ENCODE results near the gene WASHC4.
"Not testable (repeated sequence)": the region's sequence is repeated elsewhere in the genome, so short reads cannot be mapped to it uniquely, and the experiment has no call there.

WASHC4 gene

GRCh38 chr12:105167346-105167745 lies 59.8 kb downstream of the WASHC4 start:
- no peak for DNase-seq

DNA sequence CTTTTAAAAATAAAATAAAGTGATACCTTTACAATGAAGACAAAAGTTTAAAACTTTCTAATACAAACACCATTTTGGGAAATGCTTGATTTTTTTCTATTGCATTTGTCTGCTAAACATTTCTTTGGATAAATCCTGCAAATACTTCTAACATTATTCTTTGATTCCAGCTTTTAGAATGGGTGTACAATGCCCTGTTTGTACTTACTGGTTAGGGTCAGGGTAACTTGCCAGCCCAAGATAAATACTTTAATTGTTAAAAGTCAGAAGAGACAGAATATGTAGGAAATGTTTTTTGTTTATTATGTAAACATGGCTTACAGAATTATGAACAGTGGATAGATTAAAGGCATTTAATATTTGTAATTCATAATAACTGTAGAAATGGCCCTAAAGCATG lies 60.5 kb downstream of the WASHC4 start:
- no peak for DNase-seq

DNA sequence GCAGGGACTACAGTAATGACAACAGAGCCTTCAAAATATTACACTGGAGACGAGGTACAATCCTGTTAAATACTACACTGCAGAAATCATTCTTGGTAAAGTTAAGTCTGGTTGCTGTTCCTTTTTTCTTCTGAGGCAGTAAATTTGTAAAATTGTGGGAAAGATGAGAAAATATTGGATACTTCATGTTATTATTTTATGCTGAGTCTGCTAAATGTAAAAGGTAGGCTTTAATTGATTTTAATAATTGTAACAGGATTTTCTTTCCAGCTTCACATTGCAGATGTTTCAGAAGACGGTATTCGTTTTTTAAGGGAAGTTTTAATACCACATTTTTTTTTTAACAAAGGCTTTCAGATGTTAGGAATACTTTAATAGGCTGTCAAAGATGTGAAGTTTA lies 62.6 kb downstream of the WASHC4 start:
- DNase-seq: no peak

GRCh38 chr12:105171691-105172436 lies 64.3 kb downstream of the WASHC4 start:
- DNase-seq: no peak

DNA sequence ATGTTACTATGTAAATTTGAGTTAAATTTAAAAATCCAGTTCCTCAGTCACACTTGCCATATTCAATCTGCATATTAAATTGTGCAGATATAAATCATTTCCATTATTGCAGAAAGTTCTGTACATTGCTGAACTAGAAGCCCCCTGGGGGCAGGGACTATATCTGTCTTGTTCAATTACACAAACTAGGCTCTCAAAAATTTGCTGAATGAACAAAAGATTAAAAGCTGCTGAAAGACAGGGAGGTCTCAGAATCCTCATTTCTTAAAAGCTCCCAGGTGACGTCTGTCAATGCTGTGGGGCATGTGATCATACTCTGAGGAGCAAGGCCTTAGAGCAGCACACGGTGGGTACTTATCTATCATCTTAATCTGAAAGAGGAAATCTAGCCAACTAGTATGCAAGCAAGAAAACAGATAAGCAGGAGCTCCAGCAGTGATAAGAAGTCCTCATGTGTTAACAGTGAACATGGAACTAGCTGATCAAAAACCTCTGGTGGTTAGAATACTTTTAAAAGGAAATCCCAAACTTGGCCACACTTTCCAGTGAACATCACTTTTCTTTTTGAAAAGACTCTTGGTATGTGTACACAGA lies 68.0 kb downstream of the WASHC4 start:
- no peak for DNase-seq

DNA sequence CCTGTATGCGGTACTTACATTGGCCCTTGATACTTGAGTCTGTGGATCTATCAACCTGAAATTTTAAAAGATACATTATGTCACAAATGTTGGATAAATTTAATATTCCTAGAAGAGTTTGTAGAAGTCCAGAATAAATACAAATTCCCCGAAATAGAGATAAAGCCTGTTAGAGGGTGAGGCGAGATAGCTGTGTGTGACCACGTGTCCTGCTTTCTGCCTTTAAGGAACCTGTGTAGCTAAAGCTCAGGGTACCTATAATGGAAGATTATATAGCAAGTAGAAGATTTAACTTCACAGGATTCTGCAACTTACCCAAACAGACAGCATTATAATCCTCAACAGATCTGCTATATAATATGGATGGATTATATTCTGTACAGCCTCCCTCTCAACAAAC lies 69.7 kb downstream of the WASHC4 start:
- DNase-seq: no peak

- not testable (repeated sequence) for DNase-seq
Measured at GRCh38 chr12:105179114-105179513, 71.6 kb downstream of the WASHC4 start.

DNA sequence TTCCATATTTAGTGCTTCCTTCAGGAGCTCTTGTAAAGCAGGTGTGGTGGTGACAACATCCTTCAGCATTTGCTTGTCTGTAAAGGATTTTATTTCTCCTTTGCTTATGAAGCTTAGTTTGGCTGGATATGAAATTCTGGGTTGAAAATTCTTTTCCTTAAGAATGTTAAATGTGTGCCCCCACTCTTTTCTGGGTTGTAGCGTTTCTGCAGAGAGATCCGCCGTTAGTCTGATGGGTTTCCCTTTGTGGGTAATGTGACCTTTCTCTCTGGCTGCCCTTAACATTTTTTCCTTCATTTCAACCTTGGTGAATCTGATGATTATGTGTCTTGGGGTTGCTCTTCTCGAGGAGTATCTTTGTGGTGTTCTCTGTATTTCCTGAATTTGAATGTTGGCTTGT lies 75.9 kb downstream of the WASHC4 start:
- DNase-seq: not testable (repeated sequence)

DNA sequence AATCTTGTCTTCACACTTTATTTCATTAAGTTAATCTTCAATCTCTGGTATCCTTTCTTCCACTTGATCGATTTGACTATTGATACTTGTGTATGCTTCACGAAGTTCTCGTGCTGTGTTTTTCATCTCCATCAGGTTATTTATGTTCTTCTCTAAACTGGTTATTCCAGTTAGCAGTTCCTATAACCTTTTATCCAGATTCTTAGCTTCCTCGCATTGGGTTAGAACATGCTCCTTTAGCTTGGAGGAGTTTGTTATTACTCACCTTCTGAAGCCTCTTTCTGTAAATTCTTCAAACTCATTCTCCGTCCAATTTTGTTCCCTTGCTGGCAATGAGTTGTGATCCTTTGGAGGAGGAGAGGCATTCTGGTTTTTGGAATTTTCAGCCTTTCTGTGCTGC lies 76.4 kb downstream of the WASHC4 start:
- DNase-seq: not testable (repeated sequence)

- DNase-seq: no peak
Measured at GRCh38 chr12:105189293-105189692, 81.8 kb downstream of the WASHC4 start.

- DNase-seq: no peak
Measured at GRCh38 chr12:105190530-105190929, 83.0 kb downstream of the WASHC4 start.

- DNase-seq: no peak
Measured at GRCh38 chr12:105192624-105193225, 85.2 kb downstream of the WASHC4 start.

DNA sequence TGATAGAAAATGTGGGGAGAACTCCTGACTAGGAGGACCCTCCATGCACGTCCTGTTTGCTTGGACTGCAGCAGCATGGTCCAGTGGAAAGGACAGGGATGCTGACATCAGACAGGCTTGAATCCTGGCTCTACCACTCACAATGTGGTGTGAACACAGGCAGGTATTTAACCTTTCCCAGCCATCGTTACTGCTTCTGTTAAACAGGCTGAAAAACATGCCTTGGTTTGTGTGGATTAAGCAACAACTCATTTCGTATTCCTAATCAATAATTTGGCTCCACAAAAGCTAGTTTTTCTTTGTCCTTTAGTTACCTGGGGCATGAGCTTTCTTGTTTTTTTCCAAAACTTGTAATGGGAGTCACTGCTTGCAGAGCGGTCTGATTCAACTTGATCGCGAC lies 87.4 kb downstream of the WASHC4 start:
- no peak for DNase-seq

GRCh38 chr12:105196090-105196489 lies 88.6 kb downstream of the WASHC4 start:
- DNase-seq: no peak

GRCh38 chr12:105198961-105199360 lies 91.4 kb downstream of the WASHC4 start:
- DNase-seq: no peak

- no peak for DNase-seq
Measured at GRCh38 chr12:105200385-105200784, 92.9 kb downstream of the WASHC4 start.

DNA sequence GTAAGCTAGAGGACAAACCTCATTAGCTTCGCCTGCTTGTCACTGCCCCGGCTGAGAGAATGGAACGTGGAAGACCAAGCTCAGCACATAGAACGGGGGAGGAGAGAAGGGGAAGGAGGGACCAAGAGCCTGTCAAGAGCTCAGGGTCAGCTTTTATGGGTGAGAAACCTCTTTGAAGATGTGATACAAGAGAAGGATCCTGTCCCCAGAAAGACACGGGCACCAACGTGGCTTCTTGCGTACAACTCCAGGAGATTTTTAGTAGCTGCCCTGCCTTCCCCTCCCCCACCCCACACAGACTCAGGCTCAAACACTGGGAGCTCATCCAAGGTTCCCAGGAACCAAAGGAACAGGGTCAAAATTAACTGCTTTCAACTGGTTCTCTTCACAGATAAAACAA lies 93.8 kb downstream of the WASHC4 start:
- DNase-seq: no peak

DNA sequence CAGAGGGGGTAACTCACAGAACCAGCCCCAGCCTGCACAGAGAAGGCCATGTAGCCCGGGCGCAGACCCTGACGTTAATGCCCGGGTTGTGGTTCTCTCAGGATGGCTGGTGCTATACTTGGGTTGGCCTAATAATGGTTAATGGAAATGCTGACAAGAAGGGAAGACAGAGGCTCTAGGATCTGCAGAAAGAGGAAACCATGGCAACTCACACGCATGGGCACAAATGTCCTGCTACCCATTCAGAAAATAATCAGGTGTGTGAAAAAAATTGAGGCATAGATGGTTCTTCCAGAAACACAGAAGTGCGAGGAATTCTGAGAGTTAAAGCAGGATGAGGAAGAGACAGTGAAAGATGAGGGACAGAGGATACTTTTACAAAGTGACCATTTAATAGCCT lies 94.7 kb downstream of the WASHC4 start:
- no peak for DNase-seq

DNA sequence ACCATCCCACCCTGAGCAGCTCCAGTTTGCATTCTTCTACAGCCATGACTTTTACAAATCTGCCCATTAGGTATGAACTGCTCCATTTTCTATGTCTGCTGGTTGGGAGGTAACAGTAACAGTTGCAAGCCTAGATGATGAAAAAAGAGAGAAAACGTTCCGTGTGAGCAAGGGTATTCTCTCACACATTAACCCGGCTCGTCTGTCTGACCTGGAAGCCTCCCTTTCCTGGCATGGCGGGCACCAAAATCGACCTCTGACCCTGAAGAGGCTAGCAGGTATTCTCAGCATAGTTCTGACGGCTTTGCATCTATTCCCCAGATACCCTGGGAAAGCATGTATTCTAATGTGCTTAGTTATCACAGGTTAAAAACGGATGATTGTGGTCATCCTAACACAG lies 96.6 kb downstream of the WASHC4 start:
- no peak for DNase-seq

GRCh38 chr12:105204916-105205315 lies 97.4 kb downstream of the WASHC4 start:
- DNase-seq: no peak

GRCh38 chr12:105205322-105206048 lies 98.0 kb downstream of the WASHC4 start:
- no peak for DNase-seq

DNA sequence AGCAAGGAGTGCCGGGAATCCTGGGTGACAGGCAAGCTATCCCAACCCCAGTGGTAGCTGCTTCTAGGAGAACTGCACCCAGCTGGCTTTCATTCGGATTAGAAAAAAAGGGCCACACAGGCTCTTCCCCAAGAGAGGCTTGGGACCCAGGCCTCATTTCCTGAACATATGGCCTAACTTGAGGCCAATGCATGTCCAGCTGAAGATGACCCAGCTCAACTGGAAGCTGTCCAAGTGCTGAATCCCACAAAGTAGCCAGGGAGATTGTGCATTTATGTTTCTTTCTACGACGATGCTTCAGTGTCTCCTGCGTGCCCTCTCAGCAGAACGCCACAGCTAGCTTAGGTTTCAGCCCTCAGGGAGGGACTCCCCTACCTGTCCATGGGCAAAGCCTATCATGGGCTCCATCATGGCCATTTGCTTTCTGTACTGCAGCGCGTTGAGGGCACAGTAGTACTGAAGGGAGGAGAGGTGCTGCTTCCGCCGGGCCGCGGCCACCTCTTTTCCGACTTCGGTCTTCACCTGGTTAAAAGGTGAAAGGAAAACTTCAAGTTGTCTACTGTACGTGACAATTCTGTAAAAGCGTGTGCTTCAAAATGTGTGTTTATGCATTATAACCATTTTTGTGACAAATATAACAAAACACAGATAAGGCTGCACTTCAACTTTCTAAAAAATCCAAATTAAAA lies 99.3 kb downstream of the WASHC4 start:
- no peak for DNase-seq

GRCh38 chr12:105209091-105209490 lies 101.6 kb downstream of the WASHC4 start:
- DNase-seq: no peak
